NCI-H2171 (cell line): ENCODE data around the gene TEAD1.

Experiments used
- DNase-seq: peaks from one replicate; lab custom pipeline; 2025; lab: John Stamatoyannopoulos, UW

The TEAD1 gene

DNA sequence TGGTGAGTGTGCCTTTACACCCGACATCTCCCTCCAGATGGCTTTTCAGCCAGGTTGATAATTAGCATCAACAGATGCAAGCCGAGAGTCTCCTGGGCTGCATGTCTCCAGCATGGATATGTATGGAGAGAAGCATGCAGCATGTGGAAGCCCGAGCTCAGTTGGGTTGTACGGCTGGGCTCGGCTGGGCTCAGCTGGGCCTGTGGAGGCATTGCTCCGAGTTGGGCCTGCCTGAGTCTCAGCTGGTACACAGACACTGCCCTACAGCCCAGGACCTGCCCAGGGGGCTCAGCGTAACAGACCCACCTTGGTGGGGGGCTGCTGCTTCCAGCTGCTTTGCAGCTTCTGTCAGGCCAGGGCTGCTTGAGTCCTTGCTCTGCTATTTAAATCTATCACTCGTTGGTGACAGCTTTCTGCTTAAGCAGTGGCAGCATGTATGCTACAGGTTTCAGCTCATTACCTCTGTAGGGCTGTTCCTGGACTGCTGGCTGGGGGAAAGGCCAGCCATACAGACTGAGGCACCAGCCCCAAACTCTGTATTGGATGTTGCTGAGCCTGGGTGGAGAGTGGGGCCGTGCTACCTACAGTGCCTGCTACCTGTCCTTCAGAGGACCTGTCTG is 115.5 kb downstream of the TEAD1 start:
- peak; percentile 59 for DNase-seq

DNA sequence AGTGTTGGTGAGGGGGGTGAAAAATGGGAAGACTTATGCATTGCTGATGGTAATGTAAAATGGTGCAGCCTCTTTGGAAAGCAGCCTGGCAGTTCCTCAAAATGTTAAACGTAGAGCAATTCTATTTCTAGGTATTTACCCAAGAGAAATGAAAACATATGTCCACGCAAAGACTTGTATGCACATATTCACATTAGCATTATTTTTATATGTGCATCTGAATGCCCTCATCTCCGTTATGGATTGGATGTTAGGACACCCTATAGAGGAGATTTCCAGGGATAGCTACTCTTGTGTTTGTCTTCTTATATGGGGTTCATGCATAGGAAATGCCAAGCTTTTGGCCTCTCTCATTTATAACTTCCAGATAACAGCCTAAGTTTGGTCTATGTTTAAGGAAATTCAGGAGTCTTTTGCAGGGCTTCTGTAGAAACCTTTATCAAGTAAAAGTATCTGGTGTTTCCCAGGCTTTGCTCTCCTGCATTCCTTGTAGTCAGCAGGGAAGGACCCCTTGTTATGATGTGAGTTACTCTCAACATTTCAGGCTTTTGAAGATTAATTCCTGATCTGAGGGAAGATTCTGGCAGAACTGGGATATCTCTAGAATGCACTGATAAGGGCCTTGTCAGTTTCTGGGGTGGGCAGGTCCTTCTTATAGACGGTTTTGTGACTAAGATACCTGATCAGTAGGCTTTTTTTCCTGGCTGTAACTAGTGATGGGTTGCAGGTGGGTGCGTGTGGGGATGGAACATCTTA is 116.8 kb downstream of the TEAD1 start:
- DNase-seq: no peak

DNA sequence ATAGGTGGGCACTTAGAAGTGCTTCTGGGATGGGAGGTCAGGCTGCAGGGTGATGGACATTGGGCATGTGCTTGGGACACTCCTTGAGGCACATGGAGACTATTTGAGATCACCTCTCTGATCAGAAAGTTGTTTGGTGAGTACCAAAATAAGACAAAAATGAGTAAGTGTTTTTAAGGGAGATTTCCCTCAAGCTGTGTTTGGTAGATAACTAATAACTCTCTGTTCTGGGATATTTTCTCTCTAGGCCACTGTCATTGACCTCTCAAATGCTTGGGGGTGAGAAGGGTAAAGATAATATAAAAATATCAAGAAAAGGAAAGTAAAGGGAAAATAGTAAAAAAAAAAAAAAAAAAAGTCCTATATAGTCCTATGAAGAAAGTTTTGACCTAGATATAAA is 117.8 kb downstream of the TEAD1 start:
- DNase-seq: no peak

DNA sequence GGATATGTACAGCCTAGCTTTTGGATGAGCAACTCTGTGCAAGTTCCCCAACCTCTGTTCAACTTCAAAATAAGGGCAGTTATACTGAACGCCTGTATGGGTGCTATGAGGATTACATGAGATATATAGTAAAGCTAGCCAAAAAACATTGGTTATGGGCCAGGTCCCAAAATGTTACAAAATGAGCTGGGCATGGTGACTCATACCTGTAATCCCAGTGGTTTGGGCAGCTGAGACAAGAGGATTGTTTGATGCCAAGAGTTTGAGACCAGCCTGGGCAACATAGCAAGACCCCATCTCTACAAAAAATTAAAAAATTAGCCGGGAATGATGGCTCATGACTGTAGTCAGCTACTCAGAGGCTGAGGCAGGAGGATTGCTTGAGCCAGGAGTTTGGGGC is 118.4 kb downstream of the TEAD1 start:
- DNase-seq: no peak

GRCh38 chr11:12793065-12793464 is 118.8 kb downstream of the TEAD1 start:
- DNase-seq: no peak

GRCh38 chr11:12793506-12793905 is 119.3 kb downstream of the TEAD1 start:
- no peak for DNase-seq

DNA sequence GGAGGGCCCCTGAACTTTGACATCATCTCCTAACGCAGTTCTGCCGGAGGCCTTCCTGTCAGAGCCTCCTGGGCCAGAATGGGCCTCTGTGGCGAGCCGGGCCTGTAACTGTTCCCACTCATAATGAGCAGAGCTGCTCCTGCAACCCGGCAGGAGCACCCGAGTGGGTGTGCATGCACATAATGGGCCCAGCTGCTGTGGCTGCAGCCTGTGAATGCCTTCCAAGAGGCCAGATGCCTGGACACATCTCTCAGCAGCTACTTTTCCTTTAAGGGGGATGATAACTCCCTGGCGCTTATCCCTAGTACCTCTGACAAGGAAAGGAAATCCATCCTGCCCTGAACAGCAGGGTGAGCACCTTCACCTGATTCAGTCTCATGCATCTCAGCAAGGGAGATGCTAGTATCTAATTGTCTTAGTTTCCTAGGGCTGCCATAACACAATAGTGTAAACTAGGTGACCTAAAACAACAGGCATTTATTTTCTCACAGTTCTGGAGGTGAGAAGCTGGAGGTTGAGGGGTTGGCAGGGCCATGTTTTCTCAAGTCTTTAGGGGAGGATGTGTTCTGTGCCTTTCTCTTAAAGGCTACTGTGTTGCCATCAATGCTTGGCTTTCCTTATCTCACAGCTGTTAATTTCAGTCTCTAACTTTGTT is 120.5 kb downstream of the TEAD1 start:
- no peak for DNase-seq

DNA sequence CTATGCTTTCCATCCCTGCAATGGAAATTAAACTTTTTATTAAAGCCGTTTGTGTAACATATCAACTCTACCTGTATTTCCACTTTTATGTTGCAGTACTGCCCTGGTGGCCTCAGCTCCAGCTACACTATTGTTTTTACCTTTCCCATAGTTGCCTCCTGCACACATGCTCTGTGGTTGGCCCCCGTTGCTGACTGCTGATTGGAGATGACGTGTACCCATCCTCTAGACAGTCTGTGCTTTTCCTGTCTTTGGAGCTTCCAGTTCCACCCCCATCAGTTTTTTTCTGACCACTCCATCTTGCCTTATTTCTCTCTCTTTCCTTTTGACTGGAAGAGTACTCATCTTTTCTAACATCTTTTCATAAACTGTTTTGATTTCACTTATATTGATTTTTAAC is 123.8 kb downstream of the TEAD1 start:
- DNase-seq: no peak

DNA sequence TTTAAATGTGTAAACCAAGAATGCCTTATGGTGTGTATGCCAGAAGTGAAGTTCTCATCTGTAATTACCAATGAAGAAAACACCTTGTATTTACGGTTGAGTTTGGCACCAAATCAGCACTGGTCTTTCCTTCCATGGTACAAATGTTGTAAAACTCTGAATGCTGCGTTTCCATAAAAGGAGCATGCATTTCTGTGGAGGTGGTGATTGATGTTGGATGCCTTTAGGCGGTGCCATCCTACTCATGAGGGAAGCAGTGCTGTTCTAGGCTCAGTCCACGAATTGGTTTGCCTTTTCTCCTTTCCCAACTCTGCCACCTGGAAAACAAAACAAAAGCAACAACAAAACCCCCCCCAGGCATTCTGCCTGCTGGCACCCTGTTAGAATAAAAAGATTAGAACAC is 124.4 kb downstream of the TEAD1 start:
- DNase-seq: no peak

DNA sequence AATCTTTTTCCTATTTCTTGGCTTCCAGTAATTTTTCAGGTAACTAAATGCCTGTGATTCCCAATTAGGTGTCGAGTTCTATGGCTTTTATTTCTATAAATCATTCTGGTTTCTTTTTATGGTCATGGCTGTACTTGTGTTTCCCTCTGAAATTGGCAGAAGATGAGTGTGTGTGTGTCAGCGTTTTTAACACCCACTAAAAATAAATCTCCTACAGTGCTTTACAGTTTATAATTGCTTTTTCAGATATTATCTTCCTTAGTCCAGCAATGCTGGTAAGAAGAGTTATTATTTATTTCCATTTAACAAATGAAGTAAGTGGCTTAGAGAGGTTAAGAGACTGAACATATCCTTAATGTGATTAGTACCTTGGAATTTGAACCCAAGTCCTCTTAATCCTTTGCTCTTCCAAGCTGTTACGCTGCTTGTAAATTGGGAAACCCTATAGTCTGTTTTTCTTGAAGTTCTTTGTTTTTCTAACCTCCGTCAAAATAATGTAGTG is 125.2 kb downstream of the TEAD1 start:
- no peak for DNase-seq

DNA sequence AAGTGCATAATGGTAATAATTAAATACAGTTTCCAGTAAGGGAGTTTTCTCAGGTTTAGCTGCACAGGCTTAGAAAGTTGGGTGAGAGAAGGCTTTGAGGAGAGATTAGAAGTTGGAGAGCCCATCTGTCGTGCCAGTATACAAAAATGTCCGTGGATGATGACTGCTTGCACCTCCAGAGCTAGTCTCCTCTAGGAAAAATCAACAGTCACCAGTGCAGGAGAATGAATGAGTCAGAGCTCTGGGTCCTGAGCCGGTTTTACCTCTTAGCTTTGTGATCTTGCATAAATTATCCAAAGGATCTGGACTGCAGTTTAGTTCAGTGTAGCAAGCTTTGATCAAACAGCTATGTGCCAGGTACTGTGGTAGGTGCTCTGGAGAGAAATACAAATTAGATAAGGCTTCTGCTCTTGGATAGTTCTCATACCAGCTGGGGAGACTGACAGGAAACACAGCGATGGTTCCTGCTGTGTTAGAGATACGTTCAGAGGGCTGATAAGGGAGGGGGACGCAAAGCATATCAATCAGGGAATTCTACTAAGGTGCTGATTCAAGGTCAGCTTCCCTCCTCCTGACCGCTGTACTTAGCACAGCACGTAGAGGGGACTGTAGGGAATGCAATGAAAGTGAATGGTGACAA is 125.9 kb downstream of the TEAD1 start:
- no peak for DNase-seq

GRCh38 chr11:12800871-12801270 is 126.7 kb downstream of the TEAD1 start:
- DNase-seq: no peak

DNA sequence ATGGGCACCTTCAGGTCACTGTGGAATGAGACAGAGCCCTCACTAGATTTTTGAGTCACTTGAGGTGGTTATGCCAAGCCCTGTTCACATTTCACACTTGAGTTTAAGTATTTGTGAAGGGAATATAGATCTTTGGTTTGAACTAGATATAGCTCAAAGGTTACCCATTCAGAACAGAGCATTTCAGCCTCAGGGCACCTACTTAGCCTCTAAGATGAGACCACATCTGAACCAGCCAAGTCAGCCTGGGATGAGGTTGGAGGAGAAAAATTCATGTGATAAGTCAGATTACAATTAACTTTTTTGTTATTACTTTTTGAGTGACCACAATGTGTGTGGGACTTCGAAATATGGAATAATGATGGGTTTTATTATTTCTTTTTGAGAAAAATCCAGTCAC is 127.8 kb downstream of the TEAD1 start:
- no peak for DNase-seq

GRCh38 chr11:12802418-12803085 is 128.3 kb downstream of the TEAD1 start:
- peak; percentile 57 for DNase-seq

DNA sequence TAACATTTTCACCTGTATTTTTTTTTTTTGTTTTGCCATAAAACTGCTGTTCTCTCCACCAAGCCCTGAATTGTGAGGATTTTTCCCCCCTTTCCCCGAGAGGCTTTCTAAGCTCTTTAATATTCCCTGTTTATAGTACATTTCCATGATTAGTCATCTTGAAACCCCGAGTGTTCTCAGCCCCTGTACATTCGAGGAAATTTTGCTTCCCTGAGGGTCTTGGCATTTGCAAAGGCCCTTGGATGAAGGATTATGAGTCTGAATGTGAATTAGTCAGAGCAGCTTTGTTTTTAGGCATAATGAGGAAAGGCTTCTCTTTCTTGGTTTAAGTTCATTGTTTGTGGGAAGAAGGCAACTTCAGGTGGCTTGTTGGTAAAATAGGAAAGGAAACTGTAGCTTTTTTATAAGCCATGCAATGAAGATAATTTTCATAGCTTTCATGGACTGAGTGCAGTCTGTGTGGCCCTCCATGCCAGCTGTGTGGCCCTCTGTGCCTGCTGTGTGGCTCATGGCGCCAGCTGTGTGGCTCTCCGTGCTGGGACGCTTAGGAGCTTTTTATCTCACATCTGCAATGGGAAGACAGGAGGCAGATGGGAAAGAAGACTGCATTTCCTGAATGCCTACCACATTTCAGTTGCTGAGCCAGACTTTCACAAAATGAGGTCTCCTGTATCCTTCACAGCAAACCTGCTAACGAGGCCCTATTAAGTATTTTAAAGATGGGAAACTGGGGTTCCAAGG is 129.0 kb downstream of the TEAD1 start:
- no peak for DNase-seq

DNA sequence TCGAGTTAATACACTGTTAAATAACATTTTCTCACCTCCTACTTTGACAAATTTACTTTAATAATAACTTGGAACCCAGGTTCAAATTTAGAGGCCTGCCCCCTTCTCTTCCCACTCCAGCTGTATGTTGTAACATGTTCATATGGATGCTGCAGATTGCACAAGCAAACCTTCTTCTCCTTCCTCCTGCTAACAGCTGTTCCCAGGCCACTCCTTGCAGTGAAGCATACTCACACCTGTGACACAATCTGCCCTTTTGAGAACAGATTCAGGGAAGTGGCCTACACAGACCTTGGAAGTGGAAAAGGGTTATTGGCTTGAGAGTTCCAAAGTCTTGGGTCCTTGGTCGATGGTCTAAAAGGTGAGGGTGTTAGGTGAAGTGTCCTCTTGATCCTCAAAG is 131.9 kb downstream of the TEAD1 start:
- peak; percentile 53 for DNase-seq

DNA sequence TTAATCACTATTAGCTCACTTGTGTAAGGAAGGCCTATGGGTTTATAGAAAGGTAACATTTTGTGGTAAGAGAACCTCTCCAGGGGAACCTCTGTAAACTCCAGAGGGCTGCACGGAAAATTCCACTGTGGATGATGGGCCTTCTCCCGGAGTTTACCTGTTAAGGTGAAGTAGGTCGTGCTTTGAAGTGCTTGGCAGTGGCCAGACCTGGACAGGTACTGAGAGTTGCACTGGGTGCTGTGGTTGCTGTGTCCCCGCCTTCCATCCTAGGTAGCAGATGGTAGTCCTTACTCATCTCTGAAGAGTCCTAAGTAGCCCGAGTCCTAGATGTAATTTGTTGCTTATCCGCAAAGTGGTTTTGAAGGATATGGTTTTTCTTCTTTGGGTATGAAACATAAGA is 133.4 kb downstream of the TEAD1 start:
- DNase-seq: no peak

DNA sequence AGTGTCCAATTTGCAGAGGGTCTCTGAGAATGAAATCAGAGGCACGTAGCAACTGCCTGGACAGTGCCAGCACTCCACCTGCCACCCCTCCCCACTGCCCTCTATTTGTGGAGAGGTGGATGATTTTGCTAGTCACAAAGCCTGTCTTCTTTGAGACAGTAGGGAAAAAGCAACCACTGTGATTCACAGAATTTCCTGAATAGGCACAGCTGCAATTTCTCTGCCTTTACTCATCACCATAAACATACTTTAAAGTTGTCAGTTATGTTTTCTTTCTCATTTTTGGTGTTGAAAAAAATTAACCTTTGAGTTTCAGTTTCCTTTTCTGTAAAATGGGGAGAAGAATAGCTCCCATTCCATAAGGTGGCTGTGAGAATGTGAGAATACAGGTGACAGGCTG is 134.3 kb downstream of the TEAD1 start:
- no peak for DNase-seq

GRCh38 chr11:12809364-12809763 is 135.1 kb downstream of the TEAD1 start:
- DNase-seq: no peak

DNA sequence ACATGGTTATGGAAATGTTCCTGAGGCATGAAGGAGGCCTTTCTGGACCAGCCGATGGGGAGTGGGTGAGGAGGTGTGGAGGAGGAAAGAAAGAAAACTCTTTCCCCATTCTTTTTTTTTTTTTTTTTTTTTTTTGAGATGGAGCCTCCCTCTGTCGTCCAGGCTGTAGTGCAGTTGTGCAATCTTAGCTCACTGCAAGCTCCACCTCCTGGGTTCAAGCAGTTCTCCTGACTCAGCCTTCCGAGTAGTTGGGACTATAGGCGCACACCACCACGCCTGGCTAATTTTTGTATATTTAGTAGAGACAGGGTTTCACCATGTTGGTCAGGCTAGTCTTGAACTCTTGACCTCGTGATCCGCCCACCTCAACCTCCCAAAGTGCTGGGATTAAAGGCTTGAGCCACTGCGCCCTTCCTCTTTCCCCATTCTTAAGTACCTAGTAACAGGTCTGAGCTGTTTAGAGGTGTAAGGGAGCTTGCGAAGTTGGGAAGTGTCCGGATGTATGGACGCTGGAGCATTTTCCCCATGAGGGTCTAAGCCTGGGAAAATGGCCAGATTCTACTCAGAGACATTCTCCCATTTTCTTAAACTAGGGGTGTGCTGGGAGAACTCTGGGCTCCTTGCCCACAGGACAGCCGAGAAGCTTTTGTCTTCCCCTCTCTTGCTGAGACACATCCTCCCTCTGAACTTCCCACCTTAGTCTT is 135.8 kb downstream of the TEAD1 start:
- no peak for DNase-seq

DNA sequence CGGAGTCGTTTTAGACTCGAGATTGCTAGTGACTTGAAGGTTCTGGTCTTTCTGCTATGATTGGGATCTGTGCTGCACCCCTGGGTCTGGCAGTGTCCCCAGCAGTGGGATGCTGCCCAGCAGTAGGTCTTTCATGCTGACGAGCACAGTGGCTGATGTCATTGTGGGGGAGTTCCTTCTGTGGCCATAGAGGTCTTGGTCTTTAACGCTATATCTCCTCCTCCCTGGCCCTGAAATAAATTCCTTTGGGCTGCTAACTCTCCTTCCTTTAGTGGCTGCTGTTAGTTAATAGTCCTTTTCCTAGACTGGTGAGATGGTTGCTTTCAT is 136.3 kb downstream of the TEAD1 start:
- DNase-seq: no peak
